HG03571 (cell line): ENCODE measurements around the gene YAP1.

Experiments
- ATAC-seq: cut with Tn5 transposase; IDR thresholded peaks from one replicate; pipeline ENCODE4 v1.9.1; 2021; ENCODE audit not compliant: unreplicated experiment

Gene YAP1

DNA sequence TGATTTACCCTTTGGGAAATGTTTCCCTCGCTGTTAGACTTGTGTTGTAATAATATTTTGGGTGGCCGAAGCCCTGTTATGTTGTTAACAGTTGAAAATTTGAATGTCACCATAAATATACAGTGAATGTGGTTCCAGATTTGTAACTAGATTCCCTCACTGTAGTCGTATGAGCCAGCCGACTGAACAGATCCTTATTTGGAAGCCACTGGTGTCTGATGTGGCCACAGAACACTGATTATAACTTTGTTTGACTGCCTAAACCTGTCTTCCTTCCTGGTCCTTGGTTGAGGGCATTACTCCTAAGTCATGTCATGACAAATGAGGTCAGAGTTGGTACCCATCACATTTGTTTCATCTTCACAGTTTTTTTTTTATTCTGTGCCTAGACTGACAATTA lies 45.4 kb downstream of the YAP1 start:
- ATAC-seq = no peak

DNA sequence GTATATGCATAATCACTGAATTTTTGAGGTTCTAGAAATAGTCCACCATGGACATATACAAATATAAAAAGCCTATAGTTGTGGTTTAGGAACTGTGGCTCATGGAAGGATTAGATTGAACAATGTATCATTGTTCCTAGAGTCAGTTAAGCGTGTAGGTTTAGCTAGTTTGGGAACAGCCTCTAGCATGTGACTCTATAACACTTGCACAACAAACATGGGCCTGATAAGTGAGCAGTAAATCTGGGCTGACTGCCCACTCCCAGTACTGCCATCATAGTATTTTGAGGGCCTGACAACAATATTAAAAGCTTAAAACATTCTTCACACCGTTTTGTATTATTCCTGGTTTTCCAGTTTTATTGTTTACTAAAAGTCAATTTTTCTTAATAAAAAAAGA lies 47.0 kb downstream of the YAP1 start:
- ATAC-seq = no peak

DNA sequence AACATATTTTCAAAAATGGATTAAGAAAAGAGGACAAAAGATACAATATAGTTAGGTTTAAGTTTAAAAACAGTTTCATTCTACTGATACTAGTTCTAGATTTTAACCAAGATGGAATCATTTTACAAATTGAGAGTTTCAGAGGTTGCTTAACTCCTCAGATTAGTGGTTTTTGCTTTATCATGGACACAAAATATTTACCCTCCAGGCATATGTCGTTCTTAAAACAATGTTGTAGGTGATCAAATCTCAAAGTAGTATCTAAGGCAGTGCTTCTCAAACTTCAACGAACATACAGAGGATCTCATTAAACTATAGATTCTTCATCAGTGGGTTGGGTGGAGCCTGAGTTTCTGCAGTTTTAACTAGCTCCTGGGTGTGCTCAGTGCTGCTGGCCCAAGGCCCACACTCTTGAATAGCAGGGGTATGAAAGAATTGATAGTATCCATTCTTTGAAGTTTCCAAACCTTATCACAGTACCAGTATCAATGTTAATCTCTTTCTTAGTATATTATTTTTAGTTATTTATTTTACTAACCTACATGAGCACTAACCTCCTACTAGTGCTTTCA lies 48.0 kb downstream of the YAP1 start:
- no peak for ATAC-seq

- no peak for ATAC-seq
These were observed 53.1 kb downstream of the YAP1 start for GRCh38 chr11:102163368-102163767.

DNA sequence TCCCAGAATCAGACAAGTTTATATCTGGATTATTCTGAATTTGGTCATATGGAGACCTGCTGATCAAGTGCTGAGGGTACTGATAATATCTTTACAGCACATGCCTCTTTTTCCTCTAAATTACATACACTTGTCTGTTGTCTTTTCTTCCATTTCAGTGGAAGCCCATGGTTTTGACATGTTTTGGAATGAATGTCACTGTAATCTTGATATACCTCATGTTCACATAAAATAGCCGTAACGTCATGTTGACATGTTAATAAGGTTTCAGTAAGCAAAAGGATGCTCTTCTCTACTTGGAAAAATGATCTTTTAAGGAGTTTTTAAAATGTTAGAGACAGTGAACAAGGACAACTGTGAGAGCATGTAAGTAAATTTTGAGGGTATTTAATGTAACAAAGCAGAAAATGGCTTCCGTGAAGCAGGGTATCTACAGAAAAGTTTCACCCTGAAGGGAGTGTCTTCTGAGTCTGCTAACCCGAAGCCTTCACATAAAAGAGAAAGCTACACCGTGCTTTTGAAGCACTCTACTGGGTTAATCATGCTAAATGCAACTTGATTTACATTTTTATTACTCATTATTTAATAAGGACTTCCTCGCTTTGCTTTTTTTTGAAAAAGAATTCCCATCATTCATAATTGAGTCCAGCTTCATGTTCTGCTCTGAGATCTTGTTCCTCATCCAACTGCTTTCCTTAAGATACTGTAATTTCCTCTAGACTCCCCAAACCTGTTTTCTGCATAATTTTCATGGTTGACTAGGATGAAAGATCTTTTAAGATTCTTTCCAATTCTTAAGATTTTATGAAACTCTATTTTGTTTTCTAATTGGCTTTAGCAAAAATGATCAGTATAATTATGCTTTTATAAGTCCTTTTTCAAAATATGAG lies 56.2 kb downstream of the YAP1 start:
- no peak for ATAC-seq

DNA sequence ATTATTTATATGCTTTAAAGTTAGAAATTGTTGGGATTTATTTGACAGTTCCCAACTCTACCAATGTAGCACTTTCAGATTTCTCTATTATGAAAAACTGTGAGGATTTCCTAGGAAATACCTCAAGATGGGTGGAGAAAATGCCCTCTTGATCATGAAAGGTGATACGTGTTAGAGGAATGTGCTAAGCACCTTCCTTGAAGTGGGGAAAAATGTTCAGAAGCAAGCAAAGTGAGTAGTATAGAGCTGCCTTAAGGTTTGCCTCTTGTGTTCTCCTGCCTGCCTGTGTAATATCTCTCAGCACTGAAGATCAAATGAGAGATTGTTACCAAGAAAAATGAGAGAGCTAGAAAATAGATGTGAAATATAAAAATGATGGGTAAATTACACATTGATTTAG lies 58.2 kb downstream of the YAP1 start:
- no peak for ATAC-seq

DNA sequence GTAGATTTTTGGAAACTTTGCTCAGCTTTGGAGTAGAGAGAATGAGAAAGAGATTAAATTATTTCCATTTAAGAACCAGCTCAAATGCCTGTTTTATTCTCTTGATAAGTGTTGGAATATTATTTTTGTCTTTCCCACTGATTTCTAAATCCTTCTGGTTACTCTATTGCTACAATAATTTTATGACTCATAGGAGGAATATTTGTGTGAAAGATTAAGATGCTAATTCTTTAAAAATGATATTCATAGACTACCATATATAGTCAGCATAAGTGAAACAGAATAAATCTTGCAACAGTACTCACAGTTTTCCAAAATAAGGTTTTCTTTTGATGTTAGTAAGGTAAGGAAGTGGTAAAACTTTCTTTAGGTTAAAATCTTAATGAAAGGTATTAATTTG lies 60.9 kb downstream of the YAP1 start:
- no peak for ATAC-seq

DNA sequence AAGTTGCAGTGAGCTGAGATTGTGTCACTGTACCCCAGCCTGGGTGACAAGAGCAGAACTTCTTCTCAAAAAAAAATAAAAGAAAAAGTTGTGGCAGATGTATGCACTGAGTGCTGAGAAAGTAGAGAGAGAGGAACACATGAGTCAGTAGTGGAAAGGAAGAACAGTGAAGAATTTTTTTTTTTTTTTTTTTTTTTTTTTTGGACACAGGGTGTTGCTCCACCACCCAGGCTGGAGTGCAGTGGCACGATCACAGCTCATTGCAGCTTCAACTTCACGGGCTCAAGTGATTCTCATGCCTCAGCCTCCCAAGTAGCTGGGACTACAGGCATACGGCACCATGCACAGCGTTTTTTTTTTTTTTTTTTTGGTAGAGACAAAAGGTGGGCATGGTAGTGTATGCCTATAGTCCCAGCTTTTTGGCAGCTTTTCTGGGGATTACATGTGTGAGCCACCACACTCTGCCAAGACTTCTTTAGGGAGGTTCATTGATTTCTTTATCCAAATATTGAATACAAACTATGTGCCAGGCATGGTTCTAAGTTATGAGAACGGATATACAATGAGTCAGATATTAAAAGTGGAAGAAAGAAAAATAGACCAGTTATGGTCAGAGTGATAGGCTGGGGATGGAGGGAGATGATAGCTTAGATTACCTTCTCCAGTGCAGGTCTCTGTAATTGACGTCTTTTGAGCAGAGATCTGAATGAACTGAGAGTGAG lies 62.0 kb downstream of the YAP1 start:
- ATAC-seq = no peak

- ATAC-seq = no peak
These were observed 66.9 kb downstream of the YAP1 start for GRCh38 chr11:102177126-102177525.

- ATAC-seq = no peak
These were observed 67.9 kb downstream of the YAP1 start for GRCh38 chr11:102177974-102178631.

GRCh38 chr11:102179371-102179770 lies 69.1 kb downstream of the YAP1 start:
- no peak for ATAC-seq

GRCh38 chr11:102184269-102184987 lies 74.2 kb downstream of the YAP1 start:
- no peak for ATAC-seq

DNA sequence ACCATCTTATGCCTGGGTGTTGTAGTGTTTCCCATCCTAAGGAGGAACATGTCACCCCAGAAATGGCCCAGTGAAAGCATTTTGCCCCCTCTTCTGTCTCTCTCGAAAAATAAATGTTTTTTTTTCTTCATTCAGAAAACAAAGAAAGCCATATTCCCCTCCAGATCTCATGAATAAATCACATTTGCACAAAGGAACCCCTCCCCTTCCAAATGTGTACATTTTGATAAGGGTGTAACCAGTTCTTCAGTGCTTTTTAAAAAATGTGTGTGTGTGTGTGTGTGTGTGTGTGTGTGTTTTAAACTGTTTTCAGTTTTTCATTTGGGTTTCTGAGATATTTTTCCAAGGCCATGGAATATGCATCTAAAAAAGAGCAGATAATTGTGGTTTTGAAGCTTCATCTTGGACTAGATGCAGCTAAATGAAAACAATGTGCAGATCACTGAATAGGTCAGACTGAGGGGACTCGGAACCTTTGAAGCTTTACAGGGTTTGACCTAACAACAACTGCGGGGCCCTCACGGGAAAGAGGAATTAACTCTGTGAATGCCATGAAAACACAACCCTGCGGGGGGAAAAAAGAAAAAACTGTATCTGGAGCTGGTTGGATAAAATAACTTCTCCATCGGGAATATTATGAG lies 76.4 kb downstream of the YAP1 start:
- no peak for ATAC-seq

- no peak for ATAC-seq
These were observed 77.3 kb downstream of the YAP1 start for GRCh38 chr11:102187416-102188151.

GRCh38 chr11:102188488-102188887 lies 78.2 kb downstream of the YAP1 start:
- ATAC-seq = no peak

- ATAC-seq = no peak
These were observed 81.6 kb downstream of the YAP1 start for GRCh38 chr11:102191832-102192231.

GRCh38 chr11:102192349-102193066 lies 82.3 kb downstream of the YAP1 start:
- no peak for ATAC-seq

DNA sequence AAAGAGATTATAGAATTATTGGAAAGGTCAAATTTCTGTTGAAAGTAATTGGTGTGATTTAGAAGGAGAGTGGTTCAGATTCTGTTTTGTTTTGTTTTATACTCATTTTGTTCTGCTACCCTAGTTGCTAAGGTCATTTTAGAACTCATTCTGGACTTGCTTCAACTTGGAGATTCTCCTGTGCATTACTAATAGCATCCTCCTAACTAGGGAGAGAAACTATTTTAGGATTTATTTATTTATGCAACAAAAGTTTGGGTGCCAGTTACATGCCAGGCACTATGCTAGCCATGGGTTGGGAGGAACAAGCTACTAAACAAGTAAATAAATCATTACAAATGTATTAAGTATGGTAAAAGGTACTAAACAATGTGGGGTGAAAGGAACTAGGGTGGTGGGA lies 84.0 kb downstream of the YAP1 start:
- ATAC-seq = no peak

GRCh38 chr11:102194990-102195389 lies 84.7 kb downstream of the YAP1 start:
- ATAC-seq = no peak
